Lower lobe of right lung (tissue), 2 donors: ENCODE results near the gene PLCXD3. TPM values are rescaled to one million over a fixed set of nuclear protein-coding genes. Genes with fewer than 3 reads are reported as not detected.

ENCODE experiments used
- ATAC-seq, 2 donors: fragments of 200-7000 bp; cut with Tn5 transposase; one replicate each; pipeline ENCODE4 v1.9.1; 2020 to 2022; ENCODE audit warnings: mild to moderate bottlenecking in 2 of 2, moderate library complexity in 2 of 2
- DNase-seq: peaks from one replicate; pipeline ENCODE4 v3.0.0-alpha.2; 2020
- H3K27ac ChIP-seq: fragments of 200-600 bp; one replicate; pipeline ENCODE4 v1.8.0; 2022
- H3K27me3 ChIP-seq: fragments of 200-600 bp; one replicate; pipeline ENCODE4 v1.8.0; 2022; ENCODE audit warnings: low read depth
- H3K36me3 ChIP-seq: fragments of 200-600 bp; one replicate; pipeline ENCODE4 v1.8.0; 2022; ENCODE audit warnings: mild to moderate bottlenecking
- H3K4me1 ChIP-seq: fragments of 200-600 bp; one replicate; pipeline ENCODE4 v1.8.0; 2022
- H3K4me3 ChIP-seq: fragments of 200-600 bp; one replicate; pipeline ENCODE4 v1.8.0; 2022; ENCODE audit warnings: mild to moderate bottlenecking
- H3K9me3 ChIP-seq: fragments of 200-600 bp; one replicate; pipeline ENCODE4 v1.8.0; 2022
- intact Hi-C: fragments of 100-400 bp; cut with DNase I; formaldehyde crosslinking; loops from one replicate; pipeline ENCODE4 v1.11.0; 2022
- total RNA-seq: library from RNA; stranded (reverse); fragmentation: NEBNext Ultra II Directional; extraction: Animal tissue kit (Norgen Biotek cat#: 25700); gene quantifications from one replicate; pipeline ENCODE4 v1.2.1, GENCODE V29; 2021
- TF ChIP-seq, protein P1 (sequence below): fragments of 200-600 bp; IDR thresholded peaks from one replicate; pipeline ENCODE4 v1.8.0; 2022; ENCODE audit warnings: antibody characterized with exemption, mild to moderate bottlenecking
- donor health status: DM: no; HTN: yes; CAD: no; lungs with severe emphysema.

The PLCXD3 gene
- total RNA-seq, 1 donor from 2014 or later = 2.8 TPM

DNA sequence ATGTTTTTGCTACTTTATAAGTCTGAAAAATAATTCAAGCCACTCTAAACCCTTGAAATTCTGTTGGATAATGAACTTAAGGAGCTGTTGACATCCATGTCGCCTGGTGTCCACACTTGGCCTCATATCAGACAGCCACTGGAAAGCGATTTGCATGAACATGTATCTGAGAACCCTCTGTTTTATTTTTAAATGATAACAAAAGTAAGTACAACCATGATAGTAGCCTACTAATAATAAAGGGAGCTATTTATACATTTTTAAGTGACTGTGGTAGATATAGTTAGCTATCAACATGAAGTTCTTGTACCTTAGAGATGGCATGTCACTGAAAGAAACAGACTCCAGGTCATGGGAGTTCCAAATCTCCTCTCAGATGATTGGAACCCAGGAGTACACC lies 53.3 kb downstream of the PLCXD3 start:
- no peaks in the 10 kb centered on the region for H3K4me1 ChIP-seq
- intact Hi-C loops = no loop called here
- no peaks in the 10 kb centered on the region for H3K9me3 ChIP-seq
- no peaks in the 10 kb centered on the region for H3K27me3 ChIP-seq
- H3K27ac ChIP-seq = no peak overlapping the region
- no peak for DNase-seq
- no peak for ATAC-seq
- TF ChIP-seq, protein P1, sequence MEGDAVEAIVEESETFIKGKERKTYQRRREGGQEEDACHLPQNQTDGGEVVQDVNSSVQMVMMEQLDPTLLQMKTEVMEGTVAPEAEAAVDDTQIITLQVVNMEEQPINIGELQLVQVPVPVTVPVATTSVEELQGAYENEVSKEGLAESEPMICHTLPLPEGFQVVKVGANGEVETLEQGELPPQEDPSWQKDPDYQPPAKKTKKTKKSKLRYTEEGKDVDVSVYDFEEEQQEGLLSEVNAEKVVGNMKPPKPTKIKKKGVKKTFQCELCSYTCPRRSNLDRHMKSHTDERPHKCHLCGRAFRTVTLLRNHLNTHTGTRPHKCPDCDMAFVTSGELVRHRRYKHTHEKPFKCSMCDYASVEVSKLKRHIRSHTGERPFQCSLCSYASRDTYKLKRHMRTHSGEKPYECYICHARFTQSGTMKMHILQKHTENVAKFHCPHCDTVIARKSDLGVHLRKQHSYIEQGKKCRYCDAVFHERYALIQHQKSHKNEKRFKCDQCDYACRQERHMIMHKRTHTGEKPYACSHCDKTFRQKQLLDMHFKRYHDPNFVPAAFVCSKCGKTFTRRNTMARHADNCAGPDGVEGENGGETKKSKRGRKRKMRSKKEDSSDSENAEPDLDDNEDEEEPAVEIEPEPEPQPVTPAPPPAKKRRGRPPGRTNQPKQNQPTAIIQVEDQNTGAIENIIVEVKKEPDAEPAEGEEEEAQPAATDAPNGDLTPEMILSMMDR = no peak
- H3K36me3 ChIP-seq = no peaks in the 10 kb centered on the region
- no peak overlapping the region for H3K4me3 ChIP-seq

DNA sequence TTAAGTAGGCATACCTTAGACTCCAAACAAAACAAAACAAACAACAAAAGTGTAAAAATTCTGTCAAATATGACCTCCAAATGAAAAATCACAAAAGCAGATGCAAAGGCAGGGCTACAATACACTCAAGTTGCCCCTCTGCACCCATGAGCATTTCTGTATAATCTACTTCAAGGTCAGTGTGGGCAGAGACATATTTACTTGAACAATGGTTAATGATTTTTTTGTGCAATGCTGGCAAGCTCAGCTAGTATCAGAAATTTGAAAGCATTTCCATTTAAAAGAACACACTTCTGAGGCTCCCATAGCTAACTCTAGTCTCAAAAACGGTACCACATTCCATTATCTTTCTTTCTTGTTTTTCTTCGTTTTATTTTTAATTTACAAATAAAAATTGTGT lies 57.9 kb downstream of the PLCXD3 start:
- intact Hi-C loops = no loop called here
- Histone ChIP-seq H3K27me3 (no peaks in the 10 kb centered on the region), H3K36me3 (no peaks in the 10 kb centered on the region), H3K27ac (no peak overlapping the region), H3K4me1 (no peaks in the 10 kb centered on the region), H3K4me3 (no peak overlapping the region), H3K9me3 (no peaks in the 10 kb centered on the region)
- DNase-seq = no peak
- TF ChIP-seq, protein P1 = no peak
- ATAC-seq = no peak

DNA sequence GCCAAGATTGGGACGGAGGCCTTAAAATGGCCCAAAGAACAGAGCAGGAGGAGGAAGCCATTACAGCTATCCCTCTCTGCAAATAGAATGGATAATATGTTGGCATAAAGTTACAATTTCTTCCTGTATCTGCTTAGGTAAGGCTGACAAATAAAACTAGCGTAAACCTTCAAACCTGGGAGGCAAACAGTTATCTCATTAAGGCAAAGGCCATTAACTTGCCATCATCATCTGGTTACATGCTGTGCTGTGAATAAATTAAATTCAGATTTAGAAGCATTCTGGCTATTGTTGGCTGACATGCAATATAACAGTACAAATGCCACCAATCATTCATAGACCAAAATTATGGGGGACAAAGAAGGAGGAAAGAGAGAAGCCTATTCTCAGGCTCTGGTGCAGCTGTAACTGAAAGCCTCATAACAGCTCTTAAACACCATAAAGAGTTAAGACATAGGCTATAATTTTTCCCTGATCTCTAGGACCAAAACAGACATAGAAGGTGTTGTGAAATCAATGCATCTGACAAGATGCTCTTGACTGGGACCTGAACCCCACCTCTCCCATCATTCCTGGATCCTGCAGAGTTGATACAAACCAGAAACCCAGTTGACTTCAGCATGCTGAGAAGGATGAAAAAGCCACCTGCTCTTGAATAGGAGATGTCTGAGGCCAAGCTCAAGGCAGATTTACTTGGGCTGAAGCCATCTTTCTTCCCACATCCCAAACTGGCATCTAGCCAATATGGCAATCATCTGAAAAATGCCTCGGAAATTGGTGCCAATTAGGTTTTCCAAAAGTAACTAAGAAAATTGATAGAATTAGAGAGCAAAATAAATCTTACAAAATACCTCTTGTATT lies 62.5 kb downstream of the PLCXD3 start:
- no peak overlapping the region for H3K4me3 ChIP-seq
- DNase-seq (no peak), ATAC-seq (no peak)
- TF ChIP-seq, protein P1 = no peak
- intact Hi-C loops = no loop called here
- H3K36me3 ChIP-seq = no peaks in the 10 kb centered on the region
- H3K4me1 ChIP-seq = no peaks in the 10 kb centered on the region
- no peak overlapping the region for H3K27ac ChIP-seq
- no peaks in the 10 kb centered on the region for H3K27me3 ChIP-seq
- H3K9me3 ChIP-seq = no peaks in the 10 kb centered on the region

DNA sequence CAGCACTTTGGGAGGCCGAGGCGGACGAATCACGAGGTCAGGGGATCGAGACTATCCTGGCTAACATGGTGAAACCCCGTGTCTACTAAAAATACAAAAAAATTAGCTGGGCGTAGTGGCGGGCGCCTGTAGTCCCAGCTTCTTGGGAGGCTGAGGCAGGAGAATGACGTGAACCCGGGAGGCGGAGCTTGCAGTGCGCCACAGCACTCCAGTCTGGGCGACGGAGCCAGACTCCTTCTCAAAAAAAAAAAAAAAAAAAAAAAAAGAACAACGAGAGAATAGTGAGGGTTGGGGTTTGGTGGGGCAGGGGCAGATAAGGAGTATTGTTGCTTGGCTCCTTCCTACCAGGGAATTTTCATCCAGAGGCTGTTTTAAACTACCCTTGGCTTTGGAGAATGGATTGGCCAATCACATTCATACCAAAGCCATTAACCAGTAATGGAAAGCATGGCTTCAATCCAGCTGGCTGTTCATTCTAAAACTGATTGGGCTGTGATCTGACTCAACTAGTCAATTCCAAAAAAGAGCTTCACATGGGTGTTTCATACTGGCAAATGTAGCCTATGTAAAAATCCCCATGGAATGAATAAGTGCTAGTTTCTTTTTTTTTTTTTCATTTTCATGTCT lies 64.4 kb downstream of the PLCXD3 start:
- Histone ChIP-seq H3K9me3 (no peaks in the 10 kb centered on the region), H3K4me1 (no peaks in the 10 kb centered on the region), H3K27ac (no peak overlapping the region), H3K4me3 (no peak overlapping the region), H3K27me3 (no peaks in the 10 kb centered on the region), H3K36me3 (no peaks in the 10 kb centered on the region)
- DNase-seq (no peak), ATAC-seq (no peak)
- intact Hi-C loops = no loop called here
- TF ChIP-seq, protein P1 = no peak

DNA sequence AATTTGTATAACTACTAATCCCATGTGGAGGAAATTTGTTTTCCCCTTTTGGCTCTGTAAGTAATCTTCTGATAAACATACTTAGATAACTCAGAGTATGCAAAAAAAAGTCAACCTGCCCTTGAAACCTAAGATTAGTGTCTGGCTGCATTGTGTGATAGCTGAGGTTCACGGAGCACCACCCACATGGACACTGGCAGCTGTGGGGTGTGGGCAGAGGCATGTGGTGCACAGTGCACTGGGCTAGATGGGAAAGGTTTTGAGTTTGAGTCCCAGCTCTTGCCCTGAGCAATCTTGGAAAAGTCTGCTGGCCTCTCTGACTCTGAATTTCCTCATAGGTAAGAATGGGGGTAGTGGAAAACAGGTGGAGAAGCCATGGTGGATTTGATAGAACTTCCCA lies 75.1 kb downstream of the PLCXD3 start:
- Histone ChIP-seq H3K27me3 (no peaks in the 10 kb centered on the region), H3K4me3 (no peak overlapping the region), H3K36me3 (no peaks in the 10 kb centered on the region), H3K4me1 (no peaks in the 10 kb centered on the region), H3K27ac (no peak overlapping the region), H3K9me3 (no peaks in the 10 kb centered on the region)
- ATAC-seq = no peak
- TF ChIP-seq, protein P1 = no peak
- intact Hi-C loops = no loop called here
- DNase-seq = no peak
